Keratinocyte (primary cell): ENCODE results near the gene FRS2. TPM values are rescaled to one million over a fixed set of nuclear protein-coding genes. Genes with fewer than 3 reads are reported as not detected.

Experiments
- DNase-seq: peaks from one replicate; pipeline ENCODE4 v3.0.0-alpha.2; 2011; ENCODE audit warnings: low read depth, missing footprints, low spot score
- FAIRE-seq: peaks from 2 replicates; lab custom pipeline; 2011; peaks lifted over from hg19 to GRCh38; lab: Jason Lieb, UNC
- H2AFZ ChIP-seq: 2 replicates; pipeline ENCODE4 v1.6.0; 2012; ENCODE audit warnings: low read length, control low read depth, inconsistent platforms; ENCODE audit not compliant: control insufficient read depth
- H3K27ac ChIP-seq: 2 replicates; pipeline ENCODE4 v1.5.1; 2011; ENCODE audit warnings: low read length; ENCODE audit not compliant: control insufficient read depth, insufficient read depth
- H3K27me3 ChIP-seq: 3 replicates; pipeline ENCODE4 v1.6.0; 2011; ENCODE audit warnings: low read length; ENCODE audit not compliant: control insufficient read depth, insufficient read depth; ENCODE audit errors: extremely low read depth
- H3K36me3 ChIP-seq, 2 experiments: 2 replicates in 1 of 2; 3 replicates in 1 of 2; pipeline ENCODE4 v1.5.1; 2011; ENCODE audit warnings: low read length in 2 of 2, mild to moderate bottlenecking in 1 of 2; ENCODE audit not compliant: control insufficient read depth in 2 of 2, insufficient read depth in 2 of 2; ENCODE audit errors: extremely low read depth in 1 of 2
- H3K4me1 ChIP-seq: 3 replicates; pipeline ENCODE4 v1.5.1; 2011; ENCODE audit warnings: low read length; ENCODE audit not compliant: control insufficient read depth, insufficient read depth; ENCODE audit errors: extremely low read depth
- H3K4me2 ChIP-seq: 3 replicates; pipeline ENCODE4 v1.6.0; 2011; ENCODE audit warnings: low read depth, low read length; ENCODE audit not compliant: control insufficient read depth, insufficient read depth; ENCODE audit errors: extremely low read depth
- H3K4me3 ChIP-seq, 3 experiments: fragments of 200-600 bp in 1 of 3; sonication (generic) in 1 of 3; 2 replicates in 2 of 3; 3 replicates in 1 of 3; pipeline ENCODE4 v1.5.1; 2011 to 2016; ENCODE audit warnings: low read length in 3 of 3, mild to moderate bottlenecking in 3 of 3, control low read depth in 2 of 3, inconsistent platforms in 1 of 3, low read depth in 1 of 3, mixed read lengths in 1 of 3, mixed run types in 1 of 3, moderate library complexity in 1 of 3; ENCODE audit not compliant: control insufficient read depth in 2 of 3, insufficient read depth in 2 of 3; ENCODE audit errors: extremely low read depth in 1 of 3
- H3K79me2 ChIP-seq: 2 replicates; pipeline ENCODE4 v1.6.0; 2012; ENCODE audit warnings: low read length; ENCODE audit not compliant: control insufficient read depth, insufficient read depth
- H3K9ac ChIP-seq: 3 replicates; pipeline ENCODE4 v1.6.0; 2011; ENCODE audit warnings: low read length; ENCODE audit not compliant: control insufficient read depth, insufficient read depth; ENCODE audit errors: extremely low read depth
- H3K9me1 ChIP-seq: 3 replicates; pipeline ENCODE4 v1.6.0; 2011; ENCODE audit warnings: low read length; ENCODE audit not compliant: control insufficient read depth, insufficient read depth; ENCODE audit errors: extremely low read depth
- H3K9me3 ChIP-seq: 2 replicates; pipeline ENCODE4 v1.5.1; 2012; ENCODE audit warnings: low read depth, low read length; ENCODE audit not compliant: control insufficient read depth
- H4K20me1 ChIP-seq: 3 replicates; pipeline ENCODE4 v1.6.0; 2011; ENCODE audit warnings: low read length; ENCODE audit not compliant: control insufficient read depth, insufficient read depth; ENCODE audit errors: extremely low read depth
- CTCF ChIP-seq, 3 experiments: IDR thresholded peaks in 1 of 3; conservative IDR thresholded peaks in 1 of 3; optimal IDR thresholded peaks in 1 of 3; 2 replicates in 2 of 3; 3 replicates in 1 of 3; pipeline versions ENCODE3 to v1.5.1; 2011; ENCODE audit warnings: low read length in 3 of 3, mild to moderate bottlenecking in 3 of 3, moderate library complexity in 2 of 3, control low read depth in 1 of 3, inconsistent platforms in 1 of 3; ENCODE audit not compliant: insufficient read depth in 2 of 3; ENCODE audit errors: extremely low read depth in 1 of 3
- EZH2 ChIP-seq: IDR thresholded peaks from one replicate; pipeline ENCODE4 v1.6.1; 2012; ENCODE audit warnings: inconsistent platforms, mild to moderate bottlenecking, low read length, moderate library complexity
- dilution Hi-C: fragments of 300-500 bp; cut with MboI; formaldehyde crosslinking; loops from one replicate; pipeline ENCODE4 v1.7.0; 2020; ENCODE audit warnings: low sequenced_read_pairs; ENCODE audit not compliant: extremely low pct_ligation_motif_present
- polyA plus RNA-seq, 5 experiments: library from polyadenylated mRNA; depleted of rRNA in 3 of 5; stranded (reverse) in 3 of 5; stranded (forward) in 1 of 5; unstranded in 1 of 5; fragments of >200 nt; gene quantifications; 1 replicate in 1 of 5; 2 replicates in 3 of 5; 3 replicates in 1 of 5; pipeline versions ENCODE4 v1.2.1 to v1.2.3, GENCODE V29; 2011 to 2012; ENCODE audit warnings: missing spikeins in 2 of 5, low read depth in 1 of 5, low replicate concordance in 1 of 5

The FRS2 gene
- polyA plus RNA-seq, 1 donor (not counting 4 experiments of a cell fraction or from before 2014, with no cell fraction given), result 28.6 TPM

GRCh38 chr12:69479675-69480074, 9.5 kb downstream of the FRS2 start:
- Histone ChIP-seq H2AFZ (no peak overlapping the region), H3K9me1 (peaks cover 2% of the 10 kb centered on the region), H3K79me2 (peaks cover 91% of the 10 kb centered on the region), H3K4me2 (no peak overlapping the region), H4K20me1 (peaks cover 7% of the 10 kb centered on the region), H3K9ac (no peak overlapping the region), H3K4me3 (no peak overlapping the region), H3K4me1 (no peaks in the 10 kb centered on the region), H3K27me3 (no peaks in the 10 kb centered on the region), H3K36me3 (no peaks in the 10 kb centered on the region), H3K27ac (no peak overlapping the region), H3K9me3 (no peaks in the 10 kb centered on the region)
- no peak for DNase-seq
- dilution Hi-C loops, result no loop called here
- TF ChIP-seq CTCF (optimal IDR thresholded peaks at IDR 0.05 in 1 of 3, IDR thresholded peaks at IDR 0.05 in 1 of 3, conservative IDR thresholded peaks at IDR 0.05 in 1 of 3; ENCODE audit: extremely low read depth in 1 of 3, insufficient read depth in 2 of 3, low read length in 3 of 3) (no peak), EZH2 (no peak)
- FAIRE-seq, result no peak

- H3K9me3 ChIP-seq, result no peaks in the 10 kb centered on the region
- no peaks in the 10 kb centered on the region for H3K4me1 ChIP-seq
- no peak overlapping the region for H3K27ac ChIP-seq
- no peaks in the 10 kb centered on the region for H3K36me3 ChIP-seq
- H3K27me3 ChIP-seq, result no peaks in the 10 kb centered on the region
- H3K9ac ChIP-seq, result no peak overlapping the region
- H3K9me1 ChIP-seq, result no peaks in the 10 kb centered on the region
- H2AFZ ChIP-seq, result no peak overlapping the region
- peaks cover 87% of the 10 kb centered on the region for H3K79me2 ChIP-seq
- peaks cover 7% of the 10 kb centered on the region for H4K20me1 ChIP-seq
- dilution Hi-C loops, result no loop called here
- H3K4me3 ChIP-seq, result no peak overlapping the region
- DNase-seq (no peak), FAIRE-seq (no peak)
- no peak overlapping the region for H3K4me2 ChIP-seq
- TF ChIP-seq EZH2 (no peak), CTCF (optimal IDR thresholded peaks at IDR 0.05 in 1 of 3, IDR thresholded peaks at IDR 0.05 in 1 of 3, conservative IDR thresholded peaks at IDR 0.05 in 1 of 3; ENCODE audit: extremely low read depth in 1 of 3, insufficient read depth in 2 of 3, low read length in 3 of 3) (no peak)
These were observed 10.5 kb downstream of the FRS2 start for GRCh38 chr12:69480698-69481097.
